HCT116 (cell line): ENCODE measurements around the gene SYNRG. TPM values are rescaled to one million over a fixed set of nuclear protein-coding genes. Genes with fewer than 3 reads are reported as not detected.

Source experiments
- ATAC-seq: fragments of 200-7000 bp; cut with Tn5 transposase; 2 replicates; pipeline ENCODE4 v1.9.1; 2020; ENCODE audit warnings: mild to moderate bottlenecking, moderate library complexity
- BruUV-seq: library from RNA; stranded (reverse); fragments of 400-500 nt; replicated peaks from 2 replicates; lab custom pipeline; 2021; lab: Mats Ljungman, UMichigan
- CTCF ChIA-PET: fragments of 300-600 bp; sonication (Branson Sonifier 250); formaldehyde crosslinking; loops from one replicate; lab custom pipeline; 2021; ENCODE audit warnings: antibody characterized with exemption; lab: Charles Lee
- POLR2A ChIA-PET: fragments of 300-600, 350-600 bp; sonication (Branson Sonifier 250); formaldehyde crosslinking; loops from one replicate; lab custom pipeline; 2021; ENCODE audit warnings: antibody characterized with exemption; lab: Charles Lee
- RAD21 ChIA-PET, 2 experiments: fragments of 300-600 bp; sonication (Branson Sonifier 250); formaldehyde crosslinking; loops; one replicate each; lab custom pipeline; 2023; ENCODE audit warnings: low total read pairs in 2 of 2; ENCODE audit not compliant: uncharacterized antibody in 2 of 2, unreplicated experiment in 2 of 2, low non-redundant PET in 1 of 2; lab: Charles Lee
- DNase-seq: peaks from one replicate; pipeline ENCODE4 v3.0.0-alpha.2; 2010; ENCODE audit warnings: low read depth, low spot score
- H2AFZ ChIP-seq: fragments of 200-600 bp; shearing (Covaris generic), sonication (generic); 2 replicates; pipeline ENCODE4 v1.6.1; 2017; ENCODE audit warnings: low read depth, mixed run types, mixed read lengths, antibody characterized with exemption, low read length; ENCODE audit not compliant: poor library complexity, severe bottlenecking
- H3K27ac ChIP-seq: 2 replicates; pipeline ENCODE4 v1.5.1; 2012; ENCODE audit warnings: low read depth, low read length
- H3K27me3 ChIP-seq: fragments of 200-600 bp; sonication (generic); 2 replicates; pipeline ENCODE4 v1.6.1; 2016; ENCODE audit warnings: mixed run types, low read length, mixed read lengths; ENCODE audit not compliant: insufficient read depth
- H3K36me3 ChIP-seq, 2 experiments: fragments of 200-500 bp in 1 of 2; fragments of 200-600 bp in 1 of 2; sonication (Bioruptor generic) in 1 of 2; sonication (generic) in 1 of 2; 2 replicates each; pipeline versions ENCODE4 v1.5.1 to v1.6.1; 2014 to 2016; ENCODE audit warnings: low read length in 2 of 2, inconsistent platforms in 1 of 2, mixed read lengths in 1 of 2, mixed run types in 1 of 2; ENCODE audit not compliant: insufficient read depth in 2 of 2, control insufficient read depth in 1 of 2
- H3K4me1 ChIP-seq, 2 experiments: fragments of 200-600 bp in 1 of 2; sonication (generic) in 1 of 2; 2 replicates each; pipeline versions ENCODE4 v1.5.1 to v1.6.1; 2012 to 2017; ENCODE audit warnings: low read length in 2 of 2, inconsistent platforms in 1 of 2, mild to moderate bottlenecking in 1 of 2, mixed read lengths in 1 of 2, mixed run types in 1 of 2, moderate library complexity in 1 of 2; ENCODE audit not compliant: insufficient read depth in 2 of 2, control insufficient read depth in 1 of 2
- H3K4me2 ChIP-seq: fragments of 200-600 bp; sonication (generic); 2 replicates; pipeline ENCODE4 v1.6.1; 2017; ENCODE audit warnings: mixed run types, low read length, mixed read lengths
- H3K4me3 ChIP-seq, 2 experiments: fragments of 200-600 bp in 1 of 2; sonication (generic) in 1 of 2; replicated peaks in 1 of 2; 2 replicates each; pipeline ENCODE4 v1.5.1; 2011 to 2016; ENCODE audit warnings: low read length in 2 of 2, control low read depth in 1 of 2, low read depth in 1 of 2, mild to moderate bottlenecking in 1 of 2, mixed read lengths in 1 of 2, mixed run types in 1 of 2
- H3K79me2 ChIP-seq: fragments of 200-600 bp; sonication (generic); 2 replicates; pipeline ENCODE4 v1.6.1; 2017; ENCODE audit warnings: mild to moderate bottlenecking, mixed run types, low read length, moderate library complexity, mixed read lengths; ENCODE audit not compliant: insufficient read depth
- H3K9ac ChIP-seq: fragments of 200-600 bp; sonication (generic); 2 replicates; pipeline ENCODE4 v1.6.1; 2016; ENCODE audit warnings: low read length, mixed read lengths
- H3K9me2 ChIP-seq: fragments of 200-600 bp; sonication (generic), shearing (Covaris generic); 2 replicates; pipeline ENCODE4 v1.6.1; 2017; ENCODE audit warnings: mixed run types, mild to moderate bottlenecking, moderate library complexity; ENCODE audit not compliant: insufficient read depth
- H3K9me3 ChIP-seq, 2 experiments: fragments of 200-500 bp in 1 of 2; fragments of 200-600 bp in 1 of 2; sonication (Bioruptor generic) in 1 of 2; sonication (generic) in 1 of 2; 2 replicates each; pipeline ENCODE4 v1.6.1; 2014 to 2017; ENCODE audit warnings: low read length in 2 of 2, mixed read lengths in 2 of 2, inconsistent platforms in 1 of 2, low read depth in 1 of 2, mild to moderate bottlenecking in 1 of 2, mixed run types in 1 of 2, moderate library complexity in 1 of 2; ENCODE audit not compliant: control insufficient read depth in 1 of 2, insufficient read depth in 1 of 2
- H4K20me1 ChIP-seq: fragments of 200-600 bp; sonication (generic), shearing (Covaris generic); 2 replicates; pipeline ENCODE4 v1.6.1; 2017; ENCODE audit warnings: mixed run types, mild to moderate bottlenecking, moderate library complexity; ENCODE audit not compliant: insufficient read depth
- EGR1 ChIP-seq: IDR thresholded peaks from 2 replicates; pipeline ENCODE4 v1.6.1; 2012; ENCODE audit warnings: low read depth
- EZH2 ChIP-seq: fragments of 200-600 bp; sonication (generic); IDR thresholded peaks from 2 replicates; pipeline ENCODE4 v1.6.1; 2017; ENCODE audit warnings: antibody characterized with exemption, mixed run types
- FOSL1 ChIP-seq: IDR thresholded peaks from 2 replicates; pipeline ENCODE4 v1.6.1; 2012; ENCODE audit warnings: low read depth
- JUND ChIP-seq: IDR thresholded peaks from 2 replicates; pipeline ENCODE4 v1.6.1; 2012
- MAX ChIP-seq: IDR thresholded peaks from 2 replicates; pipeline ENCODE4 v1.6.1; 2012
- POLR2A ChIP-seq: IDR thresholded peaks from 2 replicates; pipeline ENCODE4 v1.7.0; 2011; ENCODE audit warnings: borderline replicate concordance; ENCODE audit not compliant: insufficient read depth, insufficient read length; ENCODE audit errors: extremely low read depth
- POLR2AphosphoS5 ChIP-seq: IDR thresholded peaks from 2 replicates; pipeline ENCODE4 v1.6.1; 2011; ENCODE audit warnings: mild to moderate bottlenecking, low read depth, low read length, moderate library complexity
- SIN3A ChIP-seq: IDR thresholded peaks from 2 replicates; pipeline ENCODE4 v1.6.1; 2012; ENCODE audit warnings: low read depth
- SP1 ChIP-seq: IDR thresholded peaks from 2 replicates; pipeline ENCODE4 v1.6.1; 2012; ENCODE audit warnings: low read depth
- SRF ChIP-seq: IDR thresholded peaks from 2 replicates; pipeline ENCODE4 v1.6.1; 2012; ENCODE audit warnings: low read depth
- TCF7L2 ChIP-seq: IDR thresholded peaks from 2 replicates; pipeline ENCODE4 v1.7.0; 2011; ENCODE audit warnings: borderline replicate concordance, inconsistent platforms; ENCODE audit not compliant: insufficient read depth, insufficient read length; ENCODE audit errors: extremely low read depth
- YY1 ChIP-seq: IDR thresholded peaks from 2 replicates; pipeline ENCODE4 v1.6.1; 2011; ENCODE audit warnings: low read length, low read depth, moderate library complexity, mild to moderate bottlenecking; ENCODE audit not compliant: insufficient replicate concordance; ENCODE audit errors: extremely low read depth
- ZNF274 ChIP-seq: fragments of 200-500 bp; sonication (Bioruptor generic); IDR thresholded peaks from 2 replicates; pipeline ENCODE4 v1.6.1; 2014; ENCODE audit warnings: mild to moderate bottlenecking, low read depth, low read length, inconsistent platforms
- intact Hi-C: fragments of 100-400 bp; cut with micrococcal nuclease; formaldehyde crosslinking; loops from 2 replicates; pipeline ENCODE4 v1.10.0; 2022
- total RNA-seq: library from RNA; stranded (reverse); gene quantifications from one replicate; pipeline ENCODE4 v1.2.1, GENCODE V29; 2021; ENCODE audit not compliant: unreplicated experiment
- TF ChIP-seq, protein P1 (sequence below): IDR thresholded peaks from 2 replicates; pipeline ENCODE4 v1.6.1; 2012; ENCODE audit warnings: low read depth

SYNRG gene
- total RNA-seq, 1 experiment from 2014 or later: 23.8 TPM

DNA sequence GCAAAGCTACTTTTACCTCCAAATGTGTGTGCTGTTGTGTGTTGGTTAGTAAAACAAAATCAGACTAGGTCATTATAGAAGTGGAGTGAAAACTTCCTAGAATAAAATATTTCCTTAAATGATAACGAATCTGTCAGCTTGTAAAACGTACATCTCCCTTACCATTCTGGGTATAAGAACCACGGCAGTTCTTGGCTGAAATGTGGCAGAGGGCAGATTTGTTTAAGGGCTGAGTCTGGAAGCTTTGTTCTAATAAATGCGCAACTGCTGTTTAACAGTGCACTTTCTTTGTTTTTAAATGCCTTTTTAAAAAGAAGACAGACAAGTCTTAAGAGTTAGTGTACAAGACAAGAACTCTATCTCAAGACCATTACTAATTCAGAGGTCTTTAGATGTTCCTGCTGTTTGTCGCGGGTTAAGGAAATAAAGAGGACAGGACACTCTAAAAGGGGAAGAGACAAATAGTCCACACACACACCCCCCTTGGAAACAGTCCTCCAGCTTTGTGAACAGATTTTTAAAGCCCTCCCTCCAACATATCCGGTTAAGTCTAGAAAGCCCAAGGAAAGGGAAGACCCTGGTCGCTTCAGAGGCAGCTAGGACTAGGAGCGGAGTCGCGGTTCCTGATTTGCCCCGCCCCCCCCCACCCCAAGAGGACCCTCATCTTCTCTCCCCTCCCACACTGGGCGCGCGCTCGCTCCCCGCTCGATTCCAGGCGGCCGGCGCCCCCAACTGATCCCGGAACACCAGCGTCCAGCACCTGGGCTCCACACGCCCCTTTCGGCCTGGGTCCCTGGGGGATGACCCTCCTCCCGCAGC is 658 bp downstream of the SYNRG start (continued):
- TF ChIP-seq, protein P1, sequence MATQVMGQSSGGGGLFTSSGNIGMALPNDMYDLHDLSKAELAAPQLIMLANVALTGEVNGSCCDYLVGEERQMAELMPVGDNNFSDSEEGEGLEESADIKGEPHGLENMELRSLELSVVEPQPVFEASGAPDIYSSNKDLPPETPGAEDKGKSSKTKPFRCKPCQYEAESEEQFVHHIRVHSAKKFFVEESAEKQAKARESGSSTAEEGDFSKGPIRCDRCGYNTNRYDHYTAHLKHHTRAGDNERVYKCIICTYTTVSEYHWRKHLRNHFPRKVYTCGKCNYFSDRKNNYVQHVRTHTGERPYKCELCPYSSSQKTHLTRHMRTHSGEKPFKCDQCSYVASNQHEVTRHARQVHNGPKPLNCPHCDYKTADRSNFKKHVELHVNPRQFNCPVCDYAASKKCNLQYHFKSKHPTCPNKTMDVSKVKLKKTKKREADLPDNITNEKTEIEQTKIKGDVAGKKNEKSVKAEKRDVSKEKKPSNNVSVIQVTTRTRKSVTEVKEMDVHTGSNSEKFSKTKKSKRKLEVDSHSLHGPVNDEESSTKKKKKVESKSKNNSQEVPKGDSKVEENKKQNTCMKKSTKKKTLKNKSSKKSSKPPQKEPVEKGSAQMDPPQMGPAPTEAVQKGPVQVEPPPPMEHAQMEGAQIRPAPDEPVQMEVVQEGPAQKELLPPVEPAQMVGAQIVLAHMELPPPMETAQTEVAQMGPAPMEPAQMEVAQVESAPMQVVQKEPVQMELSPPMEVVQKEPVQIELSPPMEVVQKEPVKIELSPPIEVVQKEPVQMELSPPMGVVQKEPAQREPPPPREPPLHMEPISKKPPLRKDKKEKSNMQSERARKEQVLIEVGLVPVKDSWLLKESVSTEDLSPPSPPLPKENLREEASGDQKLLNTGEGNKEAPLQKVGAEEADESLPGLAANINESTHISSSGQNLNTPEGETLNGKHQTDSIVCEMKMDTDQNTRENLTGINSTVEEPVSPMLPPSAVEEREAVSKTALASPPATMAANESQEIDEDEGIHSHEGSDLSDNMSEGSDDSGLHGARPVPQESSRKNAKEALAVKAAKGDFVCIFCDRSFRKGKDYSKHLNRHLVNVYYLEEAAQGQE: no peak
- TF ChIP-seq JUND: no peak
- TF ChIP-seq FOSL1: no peak

DNA sequence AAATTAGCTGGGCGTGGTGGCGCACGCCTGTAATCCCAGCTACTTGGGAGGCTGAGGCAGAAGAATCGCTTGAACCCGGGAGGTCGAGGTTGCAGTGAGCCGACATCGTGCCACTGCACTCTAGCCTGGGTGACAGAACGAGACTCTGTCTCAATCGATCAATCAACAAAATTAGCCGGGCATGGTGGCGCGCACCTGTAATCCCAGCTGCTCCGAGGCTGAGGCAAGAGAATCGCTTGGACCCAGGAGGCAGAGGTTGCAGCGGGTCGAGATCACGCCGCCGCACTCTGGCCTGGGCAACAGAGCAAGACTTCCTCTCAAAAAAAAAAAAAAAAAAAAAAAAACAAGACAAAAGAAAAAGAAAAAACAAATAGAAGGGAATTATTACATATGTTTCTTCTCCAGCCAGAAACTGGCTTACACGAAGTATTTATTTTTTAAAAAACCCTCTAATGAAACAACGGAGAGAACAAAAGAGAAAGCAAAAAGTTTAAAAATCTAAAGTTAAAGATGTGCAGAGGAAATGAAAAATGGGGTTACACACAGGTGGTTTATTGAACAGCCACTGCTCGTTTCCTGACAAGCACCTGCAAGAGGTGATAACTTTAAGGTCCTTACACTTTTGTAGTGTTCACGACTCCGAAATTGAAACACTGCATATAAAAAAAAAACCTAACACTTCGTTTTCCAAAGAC is 1.4 kb downstream of the SYNRG start:
- no peak for DNase-seq
- intact Hi-C loops: loop anchor here (5.0 to 10.0 kb wide), 2 partner anchors 53 to 115 kb away; no protein-coding TSS in a partner anchor
- POLR2A ChIA-PET: interaction anchor here (1.9 kb wide), 1 partner anchor 36 kb away, joined by 6 read pairs; the partner anchor contains the start of gene DDX52
- H3K4me3 ChIP-seq: peak overlapping the region; percentile 85 to 91
- peaks cover 15 to 26% of the 10 kb centered on the region in 2 experiments for H3K4me1 ChIP-seq
- CTCF ChIA-PET: no interaction called here
- peaks cover 3% of the 10 kb centered on the region in 2 experiments; a peak in 2 of 4 replicates for H3K36me3 ChIP-seq
- no TSS peak for BruUV-seq
- no peak overlapping the region for H2AFZ ChIP-seq
- H3K79me2 ChIP-seq: peaks cover 47% of the 10 kb centered on the region
- RAD21 ChIA-PET: no interaction called here
- no peaks in the 10 kb centered on the region for H4K20me1 ChIP-seq
- TF ChIP-seq SRF (no peak), TCF7L2 (no peak), JUND (no peak), EZH2 (no peak), SP1 (no peak), POLR2A (no peak), SIN3A (no peak), EGR1 (no peak), POLR2AphosphoS5 (no peak), MAX (no peak), YY1 (no peak), ZNF274 (no peak)
- TF ChIP-seq, all 23 proteins: peak for 0
- Histone ChIP-seq H3K27me3 (no peaks in the 10 kb centered on the region), H3K4me2 (peak overlapping the region; percentile 81), H3K9me2 (no peaks in the 10 kb centered on the region), H3K9ac (peak overlapping the region; percentile 86), H3K27ac (no peak overlapping the region), H3K9me3 (no peaks in the 10 kb centered on the region)
- no peak for ATAC-seq
